Loucy (cell line): ENCODE results near the gene EFCC1.

Source experiments
- EZH2phosphoT487 ChIP-seq: fragments of 200-600 bp; IDR thresholded peaks from 2 replicates; pipeline ENCODE4 v1.6.1; 2018; ENCODE audit warnings: antibody characterized with exemption, mild to moderate bottlenecking, moderate library complexity, borderline replicate concordance
- TF ChIP-seq, protein P1 (sequence below): fragments of 200-600 bp; sonication (generic); conservative IDR thresholded peaks from 2 replicates; pipeline ENCODE4 v1.5.1; 2014; ENCODE audit warnings: mild to moderate bottlenecking, antibody characterized with exemption, low read length

DNA sequence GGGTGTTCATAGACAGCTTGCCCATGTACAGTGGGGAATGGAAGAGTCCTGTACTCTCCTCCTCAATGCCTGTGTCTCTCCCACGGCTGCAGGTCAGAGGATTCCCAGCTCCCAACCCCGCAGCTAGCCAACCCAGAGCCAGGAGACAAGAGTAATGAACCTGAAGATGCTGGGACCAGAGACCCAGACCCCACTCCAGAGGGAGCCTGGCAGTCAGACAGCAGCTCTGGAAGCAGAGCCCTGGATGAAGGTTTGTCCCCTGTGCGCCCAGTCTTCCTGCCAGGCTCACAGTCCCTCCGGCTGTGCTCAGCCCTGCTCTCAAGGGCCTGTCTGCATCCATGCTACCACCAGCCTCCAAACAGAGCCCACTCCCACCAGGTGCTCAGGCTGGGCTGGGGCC is 29.5 kb downstream of the EFCC1 start:
- TF ChIP-seq, protein P1, sequence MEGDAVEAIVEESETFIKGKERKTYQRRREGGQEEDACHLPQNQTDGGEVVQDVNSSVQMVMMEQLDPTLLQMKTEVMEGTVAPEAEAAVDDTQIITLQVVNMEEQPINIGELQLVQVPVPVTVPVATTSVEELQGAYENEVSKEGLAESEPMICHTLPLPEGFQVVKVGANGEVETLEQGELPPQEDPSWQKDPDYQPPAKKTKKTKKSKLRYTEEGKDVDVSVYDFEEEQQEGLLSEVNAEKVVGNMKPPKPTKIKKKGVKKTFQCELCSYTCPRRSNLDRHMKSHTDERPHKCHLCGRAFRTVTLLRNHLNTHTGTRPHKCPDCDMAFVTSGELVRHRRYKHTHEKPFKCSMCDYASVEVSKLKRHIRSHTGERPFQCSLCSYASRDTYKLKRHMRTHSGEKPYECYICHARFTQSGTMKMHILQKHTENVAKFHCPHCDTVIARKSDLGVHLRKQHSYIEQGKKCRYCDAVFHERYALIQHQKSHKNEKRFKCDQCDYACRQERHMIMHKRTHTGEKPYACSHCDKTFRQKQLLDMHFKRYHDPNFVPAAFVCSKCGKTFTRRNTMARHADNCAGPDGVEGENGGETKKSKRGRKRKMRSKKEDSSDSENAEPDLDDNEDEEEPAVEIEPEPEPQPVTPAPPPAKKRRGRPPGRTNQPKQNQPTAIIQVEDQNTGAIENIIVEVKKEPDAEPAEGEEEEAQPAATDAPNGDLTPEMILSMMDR, result no peak
- no peak for TF ChIP-seq EZH2phosphoT487
